ENCODE data around the gene TSPAN13.

DNA sequence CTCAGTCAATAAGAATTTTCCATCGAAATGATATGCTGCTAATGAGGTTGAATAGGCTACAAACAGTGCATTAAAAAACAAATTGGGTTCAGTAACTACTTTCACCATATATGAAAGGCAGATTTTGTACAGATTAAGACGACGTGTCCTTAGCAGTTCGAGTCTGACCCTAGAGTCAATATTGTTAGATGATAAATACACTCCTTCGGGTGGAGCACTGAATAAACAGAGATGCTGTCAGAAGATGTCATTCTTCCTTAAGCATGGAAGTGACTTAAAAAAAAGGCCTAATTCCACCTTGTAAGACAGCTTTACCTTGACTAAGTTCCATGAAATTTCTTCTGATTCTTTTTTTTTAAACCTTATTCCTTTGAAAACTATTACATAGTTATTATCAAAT lies 57.0 kb downstream of the TSPAN13 start:
- TF ChIP-seq, protein P1, sequence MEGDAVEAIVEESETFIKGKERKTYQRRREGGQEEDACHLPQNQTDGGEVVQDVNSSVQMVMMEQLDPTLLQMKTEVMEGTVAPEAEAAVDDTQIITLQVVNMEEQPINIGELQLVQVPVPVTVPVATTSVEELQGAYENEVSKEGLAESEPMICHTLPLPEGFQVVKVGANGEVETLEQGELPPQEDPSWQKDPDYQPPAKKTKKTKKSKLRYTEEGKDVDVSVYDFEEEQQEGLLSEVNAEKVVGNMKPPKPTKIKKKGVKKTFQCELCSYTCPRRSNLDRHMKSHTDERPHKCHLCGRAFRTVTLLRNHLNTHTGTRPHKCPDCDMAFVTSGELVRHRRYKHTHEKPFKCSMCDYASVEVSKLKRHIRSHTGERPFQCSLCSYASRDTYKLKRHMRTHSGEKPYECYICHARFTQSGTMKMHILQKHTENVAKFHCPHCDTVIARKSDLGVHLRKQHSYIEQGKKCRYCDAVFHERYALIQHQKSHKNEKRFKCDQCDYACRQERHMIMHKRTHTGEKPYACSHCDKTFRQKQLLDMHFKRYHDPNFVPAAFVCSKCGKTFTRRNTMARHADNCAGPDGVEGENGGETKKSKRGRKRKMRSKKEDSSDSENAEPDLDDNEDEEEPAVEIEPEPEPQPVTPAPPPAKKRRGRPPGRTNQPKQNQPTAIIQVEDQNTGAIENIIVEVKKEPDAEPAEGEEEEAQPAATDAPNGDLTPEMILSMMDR (IDR thresholded peaks at IDR 0.05) = no peak
- TF ChIP-seq POLR2AphosphoS5 (IDR thresholded peaks at IDR 0.05) (no peak), POLR2A (IDR thresholded peaks at IDR 0.05) (no peak)
